Neutrophil (primary cell): ENCODE data around the gene ZNF865.

ENCODE experiments used
- H3K27ac ChIP-seq: fragments of 200-600 bp; sonication (generic); 2 replicates; pipeline ENCODE4 v1.5.1; 2016; ENCODE audit warnings: mild to moderate bottlenecking, moderate library complexity
- H3K27me3 ChIP-seq: fragments of 200-600 bp; sonication (generic); 2 replicates; pipeline ENCODE4 v1.6.0; 2016; ENCODE audit warnings: mild to moderate bottlenecking
- H3K36me3 ChIP-seq: fragments of 200-600 bp; sonication (generic); 2 replicates; pipeline ENCODE4 v1.5.1; 2017
- H3K4me1 ChIP-seq, 2 experiments: fragments of 200-600 bp in 1 of 2; sonication (generic) in 1 of 2; 1 replicate in 1 of 2; 2 replicates in 1 of 2; pipeline versions ENCODE4 v1.5.1 to v1.6.1; 2013 to 2016; ENCODE audit warnings: low read depth in 1 of 2, low read length in 1 of 2, mild to moderate bottlenecking in 1 of 2, moderate library complexity in 1 of 2; ENCODE audit not compliant: control insufficient read depth in 1 of 2, insufficient read depth in 1 of 2
- H3K4me3 ChIP-seq, 2 experiments: fragments of 200-600 bp in 1 of 2; sonication (generic) in 1 of 2; 1 replicate in 1 of 2; 2 replicates in 1 of 2; pipeline ENCODE4 v1.5.1; 2013 to 2016; ENCODE audit warnings: low read depth in 1 of 2, low read length in 1 of 2, mild to moderate bottlenecking in 1 of 2, moderate library complexity in 1 of 2
- H3K9me3 ChIP-seq: fragments of 200-600 bp; sonication (generic); 2 replicates; pipeline ENCODE4 v1.5.1; 2016
- TF ChIP-seq, protein P1 (sequence below): fragments of 200-600 bp; sonication (generic); IDR thresholded peaks from 2 replicates; pipeline ENCODE4 v1.5.1; 2016; ENCODE audit warnings: antibody characterized with exemption

Gene ZNF865

DNA sequence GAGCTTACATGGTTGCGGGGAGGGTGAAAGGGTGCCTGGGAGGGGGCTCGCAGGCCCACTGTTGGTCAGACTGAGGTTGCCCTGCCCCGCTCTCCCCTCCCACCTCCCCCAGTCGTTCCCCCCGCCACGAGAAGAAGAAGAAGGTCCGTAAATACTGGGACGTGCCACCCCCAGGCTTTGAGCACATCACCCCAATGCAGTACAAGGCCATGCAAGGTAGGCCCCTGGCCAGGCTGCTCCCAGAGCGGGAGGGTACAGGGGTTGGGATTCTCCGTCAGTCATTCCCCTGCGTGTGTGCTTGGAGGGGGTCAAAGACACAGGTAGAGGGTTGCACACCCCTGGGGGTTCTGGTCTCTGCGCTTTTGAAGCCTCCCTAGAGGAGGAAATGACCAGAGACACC is 55.0 kb downstream of the ZNF865 start:
- no peaks in the 10 kb centered on the region for H3K9me3 ChIP-seq
- TF ChIP-seq, protein P1, sequence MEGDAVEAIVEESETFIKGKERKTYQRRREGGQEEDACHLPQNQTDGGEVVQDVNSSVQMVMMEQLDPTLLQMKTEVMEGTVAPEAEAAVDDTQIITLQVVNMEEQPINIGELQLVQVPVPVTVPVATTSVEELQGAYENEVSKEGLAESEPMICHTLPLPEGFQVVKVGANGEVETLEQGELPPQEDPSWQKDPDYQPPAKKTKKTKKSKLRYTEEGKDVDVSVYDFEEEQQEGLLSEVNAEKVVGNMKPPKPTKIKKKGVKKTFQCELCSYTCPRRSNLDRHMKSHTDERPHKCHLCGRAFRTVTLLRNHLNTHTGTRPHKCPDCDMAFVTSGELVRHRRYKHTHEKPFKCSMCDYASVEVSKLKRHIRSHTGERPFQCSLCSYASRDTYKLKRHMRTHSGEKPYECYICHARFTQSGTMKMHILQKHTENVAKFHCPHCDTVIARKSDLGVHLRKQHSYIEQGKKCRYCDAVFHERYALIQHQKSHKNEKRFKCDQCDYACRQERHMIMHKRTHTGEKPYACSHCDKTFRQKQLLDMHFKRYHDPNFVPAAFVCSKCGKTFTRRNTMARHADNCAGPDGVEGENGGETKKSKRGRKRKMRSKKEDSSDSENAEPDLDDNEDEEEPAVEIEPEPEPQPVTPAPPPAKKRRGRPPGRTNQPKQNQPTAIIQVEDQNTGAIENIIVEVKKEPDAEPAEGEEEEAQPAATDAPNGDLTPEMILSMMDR, result no peak
- H3K4me1 ChIP-seq, result peaks cover 25 to 30% of the 10 kb centered on the region in 2 experiments
- H3K27me3 ChIP-seq, result no peaks in the 10 kb centered on the region
- H3K36me3 ChIP-seq, result peaks cover 74% of the 10 kb centered on the region
- H3K27ac ChIP-seq, result no peak overlapping the region
- H3K4me3 ChIP-seq, result no peak overlapping the region

DNA sequence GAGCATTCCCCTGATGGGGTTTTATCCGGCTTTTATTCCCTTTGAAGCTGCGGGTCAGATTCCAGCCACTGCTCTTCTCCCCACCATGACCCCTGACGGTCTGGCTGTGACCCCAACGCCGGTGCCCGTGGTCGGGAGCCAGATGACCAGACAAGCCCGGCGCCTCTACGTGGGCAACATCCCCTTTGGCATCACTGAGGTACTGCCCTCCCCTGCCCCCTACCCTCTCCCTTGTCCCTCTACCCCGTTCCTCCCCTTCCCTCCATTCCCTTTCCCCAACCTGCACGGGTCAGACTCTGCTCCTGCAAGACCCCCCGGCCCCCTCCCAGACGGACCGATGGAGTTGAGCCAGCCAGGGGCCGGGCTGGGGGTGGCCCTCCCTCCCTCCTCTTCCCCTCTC is 55.5 kb downstream of the ZNF865 start:
- Histone ChIP-seq H3K4me1 (peaks cover 19 to 24% of the 10 kb centered on the region in 2 experiments), H3K27ac (no peak overlapping the region), H3K27me3 (no peaks in the 10 kb centered on the region), H3K4me3 (no peak overlapping the region), H3K36me3 (peaks cover 80% of the 10 kb centered on the region), H3K9me3 (no peaks in the 10 kb centered on the region)
- TF ChIP-seq, protein P1, result no peak

DNA sequence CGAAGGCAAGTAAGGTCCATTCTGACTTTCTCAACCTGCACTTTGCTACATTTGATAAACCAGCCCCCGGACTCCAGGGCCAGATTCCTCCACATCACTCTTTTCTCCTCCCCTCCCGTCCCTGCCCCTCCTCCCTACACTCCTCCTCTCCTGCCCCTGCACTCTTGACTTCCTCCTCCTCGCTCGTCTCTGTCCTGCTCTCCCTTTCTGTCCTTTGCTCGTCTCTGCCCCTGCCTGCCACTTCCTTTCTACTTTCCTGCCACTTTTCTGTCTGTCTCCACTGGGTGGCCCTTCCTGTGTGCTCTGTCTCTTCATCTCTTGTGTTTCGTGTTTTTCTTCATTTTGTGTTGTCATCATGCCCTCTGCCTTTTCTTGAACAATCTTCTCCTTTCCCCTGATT is 56.4 kb downstream of the ZNF865 start:
- Histone ChIP-seq H3K27ac (no peak overlapping the region), H3K4me3 (no peak overlapping the region), H3K9me3 (no peaks in the 10 kb centered on the region), H3K36me3 (peaks cover 88% of the 10 kb centered on the region), H3K4me1 (peaks cover 10 to 16% of the 10 kb centered on the region in 2 experiments), H3K27me3 (no peaks in the 10 kb centered on the region)
- TF ChIP-seq, protein P1, result no peak

DNA sequence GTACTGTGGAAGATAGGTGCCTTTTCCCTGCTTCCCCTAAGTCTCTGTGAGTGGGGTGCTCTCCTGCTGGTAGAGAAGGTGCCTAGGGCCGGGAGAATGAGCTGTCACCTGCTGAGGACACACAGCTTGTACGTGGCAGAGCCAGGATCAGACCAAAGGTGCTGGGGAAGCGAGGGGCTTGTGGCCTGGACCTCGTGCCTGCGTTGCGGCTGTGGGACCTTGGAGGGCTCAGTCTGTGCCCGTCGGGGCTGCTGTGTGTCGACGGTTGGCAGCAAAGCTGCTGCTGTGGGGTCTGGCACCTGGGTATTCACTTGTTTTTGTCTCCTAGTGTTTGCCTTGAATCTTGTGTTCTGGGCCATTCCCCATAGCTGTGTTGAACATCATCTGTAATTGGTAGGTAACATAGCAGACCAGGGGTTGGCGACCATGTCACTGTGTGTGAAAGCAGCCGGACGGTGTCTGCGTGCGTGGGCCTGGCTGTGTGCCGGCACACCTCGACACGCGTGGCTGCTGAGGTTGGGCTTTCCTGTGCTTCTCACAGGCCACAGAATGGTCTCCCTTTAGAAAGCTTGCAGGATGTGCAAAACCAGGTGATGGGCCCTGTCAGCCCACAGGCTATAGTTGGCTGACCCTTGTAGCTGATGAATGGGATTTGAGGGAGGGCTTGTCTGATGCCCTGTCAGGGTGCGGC is 58.5 kb downstream of the ZNF865 start:
- TF ChIP-seq, protein P1, result no peak
- Histone ChIP-seq H3K27ac (no peak overlapping the region), H3K4me3 (no peak overlapping the region), H3K27me3 (no peaks in the 10 kb centered on the region), H3K36me3 (peaks cover 99% of the 10 kb centered on the region), H3K9me3 (no peaks in the 10 kb centered on the region), H3K4me1 (no peaks in the 10 kb centered on the region)

DNA sequence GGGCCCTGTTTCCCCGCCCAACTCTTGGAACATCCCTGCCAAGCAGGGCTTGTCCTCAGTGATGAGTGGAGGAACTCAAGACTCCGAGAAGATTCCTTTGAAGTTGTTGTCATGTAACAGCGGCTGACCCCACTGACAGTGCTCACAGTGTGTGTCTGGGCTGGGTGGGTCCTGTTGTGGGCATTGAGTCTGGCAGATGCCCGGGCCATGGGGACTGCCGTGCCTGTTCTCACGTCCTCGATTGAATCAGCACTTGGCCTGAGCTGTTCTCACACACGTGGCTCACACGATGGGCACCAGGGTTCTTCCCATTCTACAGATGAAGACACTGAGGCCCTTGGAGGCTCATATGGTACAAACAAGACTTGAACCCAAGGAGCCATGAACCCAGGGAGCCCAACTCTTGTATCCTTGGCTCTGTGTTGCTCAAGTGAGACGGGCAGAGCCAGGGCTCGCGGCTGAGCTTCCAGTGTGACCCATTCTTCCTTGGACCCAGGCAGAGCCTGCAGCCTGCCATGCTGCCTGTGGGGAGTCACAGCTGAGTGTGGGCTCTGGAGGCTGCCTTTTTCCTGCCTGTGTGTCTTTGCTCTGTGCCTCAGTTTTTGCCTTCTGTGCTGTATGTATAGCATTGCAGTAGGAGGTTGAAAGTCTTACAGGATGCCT is 61.0 kb downstream of the ZNF865 start:
- TF ChIP-seq, protein P1, result no peak
- H3K9me3 ChIP-seq, result no peaks in the 10 kb centered on the region
- no peak overlapping the region for H3K27ac ChIP-seq
- no peaks in the 10 kb centered on the region for H3K4me1 ChIP-seq
- H3K4me3 ChIP-seq, result no peak overlapping the region
- no peaks in the 10 kb centered on the region for H3K27me3 ChIP-seq
- H3K36me3 ChIP-seq, result peaks cover 100% of the 10 kb centered on the region
